CD4-positive, alpha-beta T cell treated with Interleukin-21 for 1 hour (primary cell): ENCODE measurements around the gene YIPF4.
"Not testable (repeated sequence)": the region's sequence is repeated elsewhere in the genome, so short reads cannot be mapped to it uniquely, and the experiment has no call there.

ENCODE experiments used
- DNase-seq: peaks from one replicate; pipeline ENCODE4 v3.0.0-alpha.2; 2020

YIPF4 gene

DNA sequence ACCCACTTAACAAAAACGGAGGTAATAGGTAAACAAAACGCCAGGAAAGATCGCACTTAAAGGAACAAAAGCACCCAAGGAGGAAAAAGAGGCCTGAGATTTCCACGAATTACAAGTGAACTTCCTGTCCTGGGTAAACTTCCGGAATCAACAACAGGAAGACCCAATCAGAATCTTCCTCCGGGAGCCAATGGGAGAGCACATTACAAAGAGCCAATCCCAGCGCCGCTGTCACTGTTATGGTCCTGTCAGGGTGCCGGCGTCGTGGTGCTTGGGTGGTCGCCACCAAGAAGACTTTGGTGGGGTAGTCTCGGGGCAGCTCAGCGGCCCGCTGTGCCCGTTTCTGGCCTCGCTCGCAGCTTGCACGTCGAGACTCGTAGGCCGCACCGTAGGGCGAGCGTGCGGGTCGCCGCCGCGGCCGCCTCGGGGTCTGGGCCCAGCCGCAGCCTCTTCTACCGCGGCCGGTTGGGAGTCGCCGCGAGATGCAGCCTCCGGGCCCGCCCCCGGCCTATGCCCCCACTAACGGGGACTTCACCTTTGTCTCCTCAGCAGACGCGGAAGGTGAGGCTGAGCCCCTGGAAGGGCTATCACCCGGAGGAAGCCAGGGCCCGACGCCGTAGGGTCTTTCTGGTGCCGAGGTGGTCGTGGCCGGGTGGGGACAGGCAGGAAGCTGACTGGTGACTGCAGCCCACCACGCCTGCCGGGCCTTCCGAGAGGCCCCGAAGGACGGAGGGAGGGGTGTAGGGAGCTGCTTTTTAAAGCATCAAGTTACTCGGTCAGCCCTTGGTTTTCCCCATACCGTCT lies at the start of gene YIPF4:
Gene YIPF4 (plus strand): TSS at position 231 of the 804 bp plus-strand sequence. CDS start 252 bp downstream, at position 483.
- DNase-seq: peak; percentile 94

DNA sequence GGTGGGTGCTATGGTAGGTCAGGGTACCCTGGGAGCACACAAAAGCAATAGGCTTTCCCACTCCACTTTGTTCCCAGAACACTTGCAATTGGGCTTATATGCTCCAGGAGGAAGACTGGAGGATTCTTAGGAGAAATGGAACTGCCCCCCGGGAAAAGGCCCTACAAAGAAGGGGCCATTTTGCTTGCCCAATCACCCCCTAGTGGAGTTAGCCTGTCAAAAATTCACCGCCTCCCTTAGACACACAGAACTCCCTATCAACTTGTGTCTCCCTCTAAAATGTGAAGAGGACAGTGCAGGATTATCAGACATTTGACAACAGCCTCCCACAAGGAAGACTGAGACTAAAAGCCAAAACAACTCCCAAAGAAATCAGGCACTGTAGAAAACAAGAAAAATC lies 49.5 kb upstream of the YIPF4 start:
- no peak for DNase-seq

DNA sequence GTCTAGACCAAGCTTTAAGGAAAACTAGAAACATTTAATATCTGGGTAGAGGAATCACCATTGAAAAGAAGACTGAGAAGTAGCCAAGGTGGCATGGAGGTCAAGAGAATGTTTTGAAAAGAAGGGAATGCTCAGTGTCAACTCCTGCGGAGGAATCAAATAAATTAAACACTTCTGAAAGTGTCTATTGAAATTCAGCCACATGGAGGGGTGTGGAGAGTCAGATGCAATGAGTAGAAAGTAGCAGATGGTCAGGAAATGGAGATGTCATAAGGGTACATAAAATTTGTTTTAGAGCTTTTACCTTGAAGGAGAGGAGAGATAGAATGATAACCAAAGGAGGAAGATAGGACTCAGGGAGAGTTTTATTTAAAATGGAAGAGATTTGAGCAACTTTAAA lies 48.1 kb upstream of the YIPF4 start:
- no peak for DNase-seq

DNA sequence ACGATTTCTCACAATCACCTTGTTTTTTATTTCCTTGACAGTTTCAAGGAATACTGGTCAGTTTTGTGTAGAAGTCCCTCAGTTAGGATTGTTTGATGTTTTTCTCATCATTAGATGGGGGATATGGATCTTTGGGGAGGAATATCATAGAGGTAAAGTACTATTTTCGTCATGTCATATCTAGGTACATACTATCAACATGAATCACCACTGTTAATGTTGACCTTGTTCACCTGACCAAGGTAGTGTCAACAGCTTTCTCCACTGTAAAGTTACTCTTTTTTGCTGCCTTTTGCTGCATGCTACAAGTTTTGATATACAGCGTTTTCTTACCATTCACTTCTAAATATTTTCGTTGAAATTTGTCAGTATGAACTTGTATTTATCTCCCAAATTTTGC lies 45.7 kb upstream of the YIPF4 start:
- DNase-seq: no peak

DNA sequence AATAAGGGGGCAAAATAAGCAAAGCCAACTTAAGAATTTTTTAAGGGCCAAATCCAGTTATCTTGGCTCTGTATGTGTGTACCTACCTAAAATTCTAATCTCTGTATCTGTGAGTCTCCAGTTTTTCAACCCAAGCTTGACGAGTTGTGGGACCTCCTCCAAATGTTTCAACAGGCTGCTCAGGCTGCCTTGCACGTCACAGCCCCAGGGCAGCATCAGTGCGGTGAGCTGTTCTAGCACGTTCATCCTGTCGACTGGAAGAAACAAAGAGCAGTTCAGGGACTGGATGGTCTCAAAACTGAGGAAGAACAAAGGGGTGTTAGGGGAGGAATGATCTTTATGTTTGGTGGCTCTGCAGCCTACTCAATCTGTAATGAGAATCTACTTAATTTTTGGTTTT lies 42.4 kb upstream of the YIPF4 start:
- DNase-seq: no peak

DNA sequence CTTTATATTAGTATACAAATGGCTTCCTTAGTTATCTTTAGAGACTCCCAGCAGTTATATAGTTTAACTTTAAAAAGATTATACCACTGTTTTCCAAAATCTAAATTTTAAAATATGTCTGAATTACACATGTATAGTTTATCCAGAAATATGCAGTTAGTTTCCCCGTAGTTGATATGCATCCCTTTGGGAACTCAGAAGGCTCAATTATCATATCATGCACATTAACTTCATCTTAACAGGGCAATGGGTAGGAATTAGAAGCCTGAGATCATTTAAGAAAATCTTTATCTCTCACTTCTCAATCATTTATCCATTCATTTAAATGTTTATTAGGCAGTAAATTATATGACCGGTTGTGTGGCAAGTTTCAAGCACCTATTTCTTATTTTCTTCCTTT lies 40.2 kb upstream of the YIPF4 start:
- no peak for DNase-seq

DNA sequence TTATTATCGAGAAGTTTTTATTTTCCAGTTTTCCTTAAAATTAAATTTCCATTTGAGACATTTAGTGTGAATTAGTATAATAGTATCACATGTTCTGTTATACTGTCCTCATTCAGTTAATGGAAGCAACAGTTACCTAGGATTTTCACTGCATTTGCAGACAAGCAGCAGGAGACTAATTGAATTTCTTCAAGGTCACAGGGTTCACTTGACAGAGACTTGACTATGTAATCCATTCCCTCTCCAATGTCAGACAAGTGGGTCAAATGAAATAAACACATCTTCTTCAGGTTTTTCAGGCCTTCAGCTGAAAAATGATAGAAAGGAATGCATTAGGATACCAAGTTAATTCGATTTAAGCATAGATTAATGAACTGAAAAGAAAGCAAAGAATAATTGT lies 39.7 kb upstream of the YIPF4 start:
- no peak for DNase-seq

DNA sequence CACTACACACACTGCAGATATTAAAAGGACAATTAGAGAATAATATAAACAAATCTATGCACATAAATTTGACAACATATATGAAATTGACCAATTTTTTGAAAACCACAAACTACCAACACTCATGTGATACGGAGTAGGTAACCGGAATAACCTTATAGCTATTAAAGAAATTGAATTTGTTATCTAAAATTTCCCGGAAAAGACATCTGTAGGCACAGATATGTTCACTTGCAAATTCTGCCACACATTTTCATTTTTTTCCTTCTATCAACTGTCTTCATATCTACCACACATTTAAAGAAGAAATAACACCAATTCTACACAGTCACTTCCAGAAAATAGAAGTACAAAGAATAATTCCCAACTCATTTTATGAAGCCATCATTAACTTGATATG lies 35.4 kb upstream of the YIPF4 start:
- DNase-seq: no peak

DNA sequence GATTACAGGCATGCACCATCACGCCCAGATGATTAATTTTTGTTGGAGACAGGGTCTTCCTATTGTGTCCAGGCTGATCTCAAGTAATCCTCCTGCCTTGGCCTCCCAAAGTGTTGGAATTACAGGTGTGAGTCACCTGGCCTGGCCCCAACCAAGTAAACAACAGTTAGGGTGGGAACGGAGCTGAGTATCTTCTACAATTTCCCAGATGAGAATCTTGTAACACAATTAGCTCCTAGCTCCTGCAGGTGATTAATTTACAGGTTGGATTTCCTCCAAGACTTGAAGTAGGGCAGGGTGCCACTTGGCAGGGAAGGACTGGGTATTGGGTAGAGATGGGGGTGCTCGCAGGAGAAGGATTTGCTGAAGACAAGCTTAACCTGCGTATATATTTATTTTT lies 30.8 kb upstream of the YIPF4 start:
- DNase-seq: no peak

DNA sequence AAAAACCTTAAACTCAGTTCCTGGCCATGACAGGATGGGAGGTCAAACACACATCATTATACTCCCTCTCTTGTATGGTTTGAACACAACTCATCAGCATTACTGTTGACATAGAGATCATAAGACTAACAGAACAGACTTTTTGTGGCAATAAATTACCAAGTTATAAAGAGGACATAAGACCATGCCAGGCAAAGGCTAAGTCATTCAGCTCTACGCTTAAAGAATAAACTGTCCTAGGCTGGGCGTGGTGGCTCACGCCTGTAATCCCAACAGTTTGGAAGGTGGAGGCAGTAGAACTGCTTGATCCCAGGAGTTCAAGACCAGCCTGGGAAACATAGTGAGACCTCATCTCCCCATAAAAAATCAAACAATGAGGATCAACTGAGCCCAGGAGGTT lies 29.4 kb upstream of the YIPF4 start:
- DNase-seq: no peak

DNA sequence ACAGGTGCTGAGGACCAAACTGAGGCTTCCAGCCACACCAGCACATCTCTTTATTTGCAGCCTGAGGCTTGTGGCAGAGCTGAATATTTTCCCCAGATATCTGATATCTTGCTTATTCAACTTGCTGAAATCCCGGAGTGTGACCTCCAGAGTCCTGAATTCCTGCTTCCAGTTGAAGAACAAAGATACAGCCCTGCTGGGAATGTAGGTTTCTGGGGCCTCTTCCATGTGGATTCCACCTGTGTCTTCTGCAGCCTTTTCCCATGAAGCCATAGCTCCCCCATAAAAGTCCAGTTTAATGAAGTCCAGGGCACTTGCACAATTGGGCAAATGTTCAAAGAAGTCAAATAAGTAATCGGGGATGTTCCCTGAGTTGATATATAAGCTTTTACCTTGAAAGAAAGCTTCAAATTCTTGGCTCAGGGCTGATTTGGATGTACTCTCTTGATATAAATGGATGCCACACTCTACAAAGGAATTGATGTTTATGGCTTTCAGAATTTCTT lies 27.9 kb upstream of the YIPF4 start:
- no peak for DNase-seq

DNA sequence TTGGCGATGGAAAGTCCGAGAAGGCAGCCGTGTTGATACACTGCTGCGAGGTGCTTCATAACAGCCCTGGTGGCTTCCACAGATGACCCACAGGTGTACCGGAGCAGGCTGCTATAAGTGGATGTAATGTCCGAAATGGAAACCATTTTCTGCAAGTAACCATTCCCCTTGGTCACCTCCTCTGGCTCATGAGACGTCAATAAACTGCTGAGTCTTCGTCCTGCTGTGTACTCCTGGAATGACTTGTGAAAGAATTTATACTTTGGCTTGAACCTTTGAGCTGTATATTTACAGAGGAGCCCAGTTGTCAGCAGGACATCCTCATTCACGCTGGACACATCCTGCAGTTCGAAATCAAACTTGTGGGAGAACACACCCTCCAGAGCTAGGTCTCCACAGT lies 27.4 kb upstream of the YIPF4 start:
- no peak for DNase-seq

DNA sequence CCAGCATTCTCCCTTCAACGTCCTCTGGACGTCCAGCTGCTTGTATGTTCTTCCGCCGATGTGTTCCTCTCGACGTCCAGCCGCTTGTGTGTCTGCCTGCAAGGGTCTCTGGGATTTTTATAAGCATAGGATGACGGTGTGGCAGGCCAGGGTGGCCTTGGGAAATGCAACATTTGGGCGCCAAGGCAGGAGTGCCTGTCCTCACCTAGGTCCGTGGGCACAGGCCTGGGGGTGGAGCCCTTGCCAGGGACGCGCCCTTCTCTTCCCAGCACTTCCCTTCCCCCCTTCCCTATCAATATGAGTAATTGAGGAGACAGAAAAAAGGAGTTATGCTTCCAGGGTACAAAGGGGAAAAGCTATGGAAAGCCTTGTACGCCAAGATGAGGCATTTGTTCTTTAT lies 19.5 kb upstream of the YIPF4 start:
- DNase-seq: no peak

DNA sequence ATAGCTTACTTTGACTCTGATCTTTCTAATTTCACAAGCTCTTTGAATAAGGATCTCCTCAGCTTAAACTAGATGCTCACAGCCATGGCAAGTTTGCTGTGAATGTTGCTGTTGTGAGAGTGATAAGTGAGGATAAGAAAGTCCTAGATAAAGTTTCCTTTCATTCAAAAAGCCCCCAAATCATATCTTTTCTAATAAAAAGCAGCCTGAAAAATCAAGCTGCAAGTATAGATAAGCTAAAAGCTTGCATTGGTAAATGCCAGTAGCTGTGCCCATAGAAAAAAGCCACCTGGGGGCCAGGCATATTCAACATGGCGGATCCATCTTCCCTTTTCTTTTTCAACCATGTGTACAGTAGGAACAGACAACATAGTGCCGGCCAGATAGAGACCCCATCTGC lies 17.3 kb upstream of the YIPF4 start:
- DNase-seq: no peak

DNA sequence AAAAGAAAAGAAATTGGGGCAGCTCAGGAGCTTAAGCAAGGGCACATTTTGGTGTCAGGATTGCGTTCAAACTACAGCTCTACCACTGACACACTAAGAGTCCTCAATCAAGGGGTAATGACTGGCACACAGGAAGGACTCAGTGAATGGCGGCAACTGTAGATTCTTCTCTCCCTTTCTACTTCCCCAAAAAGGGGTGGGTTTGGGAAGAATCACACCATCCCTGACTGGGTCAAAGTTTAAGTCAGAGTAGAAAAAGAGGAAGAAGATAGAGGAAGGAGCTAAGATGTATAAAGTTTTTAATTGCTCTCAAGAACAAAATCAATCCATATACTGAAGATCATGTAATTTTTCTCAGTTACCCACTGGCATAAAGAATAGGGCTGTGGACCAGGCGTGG lies 15.6 kb upstream of the YIPF4 start:
- peak; percentile 8 for DNase-seq

DNA sequence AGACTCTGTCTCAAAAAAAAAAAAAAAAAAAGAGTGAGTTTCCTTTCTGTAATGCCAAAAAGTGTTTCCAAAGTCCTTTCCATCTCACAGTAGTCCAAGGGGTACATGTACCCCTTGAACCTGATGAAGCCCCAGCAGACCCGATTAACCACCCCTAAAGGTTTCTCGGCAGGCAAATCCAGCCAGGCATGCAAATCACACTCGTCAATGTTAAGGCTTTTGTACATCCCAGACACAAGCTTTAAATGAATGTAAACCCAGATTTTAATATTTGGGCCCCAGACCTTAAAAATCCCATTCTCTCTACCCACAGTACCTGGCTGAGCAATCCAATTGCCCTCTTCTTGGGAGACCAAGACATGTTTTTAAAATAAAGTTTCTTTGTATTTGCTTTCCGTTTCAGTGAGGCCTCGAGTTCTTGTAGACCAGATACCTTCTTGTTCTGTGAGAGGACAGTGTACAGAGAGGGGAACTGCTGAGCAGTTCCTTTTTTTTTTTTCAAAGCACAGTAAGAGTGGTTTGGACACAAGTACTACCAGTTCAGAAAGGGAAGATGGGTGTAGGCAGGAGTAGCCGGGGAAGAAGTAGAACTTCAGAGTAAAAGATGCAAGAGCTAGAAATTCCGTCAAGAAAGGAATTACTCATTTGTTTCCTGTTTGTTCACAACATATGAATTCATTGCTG lies 13.1 kb upstream of the YIPF4 start, which contains the start of gene NLRC4:
Gene NLRC4 (minus strand): TSS at position 465 of the 684 bp plus-strand sequence. CDS start 8,111 bp downstream, outside the sequence.
- peak; percentile 4 for DNase-seq

DNA sequence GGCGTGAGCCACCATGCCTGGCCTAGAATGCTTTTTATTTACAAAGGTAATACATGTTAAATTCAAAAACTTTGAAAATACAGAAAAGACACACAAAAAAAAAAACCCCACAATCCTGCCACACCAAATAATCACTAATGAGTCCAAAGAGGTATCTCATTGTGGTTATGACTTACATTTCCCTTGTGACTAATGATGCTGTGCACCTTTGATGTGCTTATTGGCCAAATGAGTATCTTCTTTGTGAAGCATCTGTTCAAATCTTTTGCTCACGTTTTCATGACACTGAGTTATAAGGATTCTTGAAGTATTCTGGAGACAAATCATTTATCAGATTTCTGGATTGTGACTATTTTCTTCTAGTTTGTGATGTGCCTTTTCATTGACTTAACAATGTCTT lies 6.6 kb upstream of the YIPF4 start:
- no peak for DNase-seq

DNA sequence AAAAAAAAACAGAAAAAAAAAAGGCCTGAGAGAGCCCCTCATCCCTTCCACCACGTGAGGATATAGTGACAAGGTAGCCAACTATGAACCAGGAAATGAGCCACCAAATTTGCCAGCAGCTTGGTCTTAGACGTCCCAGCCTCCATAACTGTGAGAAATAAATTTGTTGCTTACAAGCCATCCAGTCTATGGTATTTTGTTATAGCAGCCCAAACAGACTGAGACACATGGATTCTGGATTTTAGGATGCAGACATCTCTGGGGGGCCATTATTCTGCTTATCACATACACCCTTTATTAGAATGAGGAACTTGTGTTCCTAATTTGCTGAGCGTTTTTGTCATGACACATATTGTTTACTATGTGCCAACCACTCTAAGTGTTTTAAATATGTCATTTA lies 5.4 kb upstream of the YIPF4 start:
- no peak for DNase-seq

DNA sequence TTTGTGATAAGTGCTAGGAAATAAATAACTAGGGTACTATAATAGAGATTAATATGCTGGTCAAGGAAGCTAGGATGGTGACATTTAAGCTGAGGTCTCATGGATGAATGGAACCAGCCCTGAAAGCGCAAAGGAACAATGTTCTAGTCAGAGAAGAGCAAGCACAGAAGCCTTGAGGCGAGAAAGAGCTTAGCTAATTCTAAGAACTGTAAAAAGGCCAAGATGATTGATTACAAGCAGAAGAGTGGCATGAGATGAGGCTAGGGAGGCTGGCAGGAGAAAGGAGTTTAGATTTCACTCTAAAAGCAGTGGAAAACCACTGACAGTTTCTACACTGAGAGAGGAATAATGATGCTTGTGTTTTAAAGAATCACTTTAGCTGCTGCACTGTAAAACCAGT lies 3.4 kb upstream of the YIPF4 start:
- DNase-seq: no peak

DNA sequence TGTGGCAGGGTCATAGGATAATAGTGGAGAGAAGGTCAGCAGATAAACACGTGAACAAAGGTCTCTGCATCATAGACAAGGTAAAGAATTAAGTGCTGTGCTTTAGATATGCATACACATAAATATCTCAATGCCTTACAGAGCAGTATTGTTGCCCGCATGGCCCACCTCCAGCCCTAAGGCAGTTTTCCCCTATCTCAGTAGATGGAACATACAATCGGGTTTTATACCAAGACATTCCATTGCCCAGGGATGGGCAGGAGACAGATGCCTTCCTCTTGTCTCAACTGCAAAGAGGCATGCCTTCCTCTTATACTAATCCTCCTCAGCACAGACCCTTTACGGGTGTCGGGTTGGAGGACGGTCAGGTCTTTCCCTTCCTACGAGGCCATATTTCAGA lies 1.9 kb upstream of the YIPF4 start:
- not testable (repeated sequence) for DNase-seq

DNA sequence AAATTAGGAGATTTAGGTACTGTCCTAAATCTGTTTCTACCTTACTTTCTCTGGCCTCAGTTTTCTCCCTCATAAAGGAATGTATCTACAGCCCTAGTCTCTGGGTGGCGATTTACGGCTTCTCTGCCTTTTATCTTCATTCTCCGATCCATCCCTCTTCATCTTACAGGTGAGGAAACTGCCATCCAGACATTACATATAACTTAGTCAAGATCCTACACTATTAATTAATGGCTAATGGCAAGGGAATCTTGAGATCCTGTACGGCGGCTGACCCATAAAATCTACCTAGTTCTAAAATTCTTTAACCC lies 386 bp upstream of the YIPF4 start:
- DNase-seq: no peak

DNA sequence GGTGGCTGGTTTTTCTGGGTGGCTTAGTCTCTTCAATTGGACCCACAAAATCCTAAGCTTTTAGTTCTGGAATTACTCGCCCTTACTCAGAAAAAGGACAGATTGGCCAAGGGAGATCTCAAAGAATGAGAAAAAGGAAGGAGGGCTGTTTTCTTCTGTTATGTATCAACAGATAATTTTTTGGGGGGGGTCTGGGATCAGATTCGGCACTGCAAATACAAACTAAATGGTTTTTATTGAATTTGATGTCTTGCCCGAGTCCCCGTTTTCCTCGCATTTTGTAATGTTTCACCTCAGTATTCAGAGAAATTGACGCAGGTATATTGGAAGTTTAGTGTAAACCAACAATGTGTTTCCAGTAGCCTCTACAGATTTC lies 762 bp downstream of the YIPF4 start:
- no peak for DNase-seq

DNA sequence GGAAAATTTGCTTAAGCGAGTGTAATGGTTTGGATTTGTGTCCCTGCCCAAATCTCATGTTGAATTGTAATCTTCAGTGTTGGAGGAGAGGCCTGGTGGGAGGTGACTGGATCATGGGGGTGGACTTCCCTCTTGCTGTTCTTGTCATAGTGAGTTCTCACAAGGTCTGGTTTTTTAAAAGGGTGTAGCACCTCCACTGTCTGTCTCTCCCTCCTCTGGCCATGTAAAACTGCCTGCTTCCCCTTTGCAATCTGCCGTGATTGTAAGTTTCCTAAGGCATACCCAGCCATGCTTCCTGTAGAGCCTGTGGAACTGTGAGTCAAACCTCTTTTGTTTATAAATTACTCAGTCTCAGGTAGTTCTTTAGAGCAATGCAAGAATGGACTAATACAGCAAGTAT lies 6.6 kb downstream of the YIPF4 start:
- DNase-seq: no peak

DNA sequence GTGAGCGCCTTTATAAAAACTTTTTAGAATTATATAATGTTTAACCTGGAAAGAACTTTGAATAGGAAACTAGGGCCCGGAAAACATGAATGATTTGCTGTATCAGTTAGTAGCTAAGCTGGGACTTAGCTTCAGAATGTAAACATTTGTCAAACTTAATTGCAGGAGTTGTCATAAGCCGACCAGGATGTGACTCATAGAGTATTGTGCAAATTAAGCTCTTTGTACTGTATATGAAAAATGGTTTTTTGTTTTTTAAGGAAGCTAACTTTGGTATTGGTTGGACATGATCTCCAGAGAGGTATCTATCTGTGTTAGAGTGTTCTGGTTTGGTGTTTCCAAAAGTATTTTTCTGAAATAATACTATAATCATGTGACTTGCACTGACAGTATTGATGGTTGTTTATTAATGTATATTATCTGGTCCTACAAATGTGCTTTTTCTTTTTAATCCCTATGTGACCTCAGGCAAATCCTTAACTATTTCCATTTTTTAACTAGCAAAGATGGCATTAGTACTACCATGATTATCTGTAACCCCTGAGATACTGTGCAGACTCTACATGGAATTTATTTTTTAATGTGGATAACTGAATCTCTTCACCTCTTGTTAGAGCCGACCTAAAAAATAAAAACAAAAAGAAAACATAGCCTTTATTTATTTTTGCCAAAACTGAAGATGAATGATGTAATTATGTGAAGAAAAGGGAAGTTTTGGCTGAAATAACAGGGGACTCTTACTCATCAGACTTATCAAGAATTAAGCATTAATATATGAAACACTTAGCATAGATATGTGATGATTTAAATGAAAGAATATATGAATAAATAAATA lies 11.7 kb downstream of the YIPF4 start:
- DNase-seq: no peak
